ENCODE measurements around the gene UGT3A2. TPM values are rescaled to one million over a fixed set of nuclear protein-coding genes. Genes with fewer than 3 reads are reported as not detected.

The UGT3A2 gene
- total and polyA plus RNA-seq, 2 experiments from 2014 or later: 1.8 to 3.5 TPM

DNA sequence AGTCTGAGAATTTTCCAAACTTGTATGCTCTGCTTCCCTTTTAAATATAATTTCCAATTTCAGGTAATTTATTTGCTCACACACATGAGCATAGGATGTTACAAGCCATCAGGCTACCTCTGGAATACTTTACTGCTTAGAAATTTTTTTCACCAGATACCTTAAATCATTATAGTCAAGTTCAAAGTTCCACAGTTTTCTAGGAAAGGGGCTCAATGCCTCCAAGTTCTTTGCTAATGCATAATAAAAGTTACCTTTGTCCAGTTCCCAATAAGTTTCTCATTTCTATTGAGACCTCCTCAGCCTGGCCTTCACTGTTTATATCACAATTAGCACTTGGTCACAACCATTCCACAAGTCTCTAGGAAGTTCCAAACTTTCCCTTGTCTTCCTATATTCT, 59.3 kb downstream of the UGT3A2 start:
- H3K36me3 ChIP-seq (replicated peaks; ENCODE audit: insufficient read depth, low read depth): no peaks in the 10 kb centered on the region
- H3K27me3 ChIP-seq: no peaks in the 10 kb centered on the region
- no peaks in the 10 kb centered on the region for H3K79me2 ChIP-seq
- no peak overlapping the region for H2AFZ ChIP-seq
- H3K9me2 ChIP-seq (replicated peaks; ENCODE audit: insufficient read depth): no peaks in the 10 kb centered on the region
- no peaks in the 10 kb centered on the region for H4K20me1 ChIP-seq (ENCODE audit: insufficient read depth, poor library complexity, severe bottlenecking)
- TF ChIP-seq EZH2 (IDR thresholded peaks at IDR 0.05; ENCODE audit: borderline replicate concordance) (no peak), EZH2phosphoT487 (IDR thresholded peaks at IDR 0.05; ENCODE audit: low read depth, severe bottlenecking, unreplicated experiment) (no peak)
- TF ChIP-seq, protein P1, sequence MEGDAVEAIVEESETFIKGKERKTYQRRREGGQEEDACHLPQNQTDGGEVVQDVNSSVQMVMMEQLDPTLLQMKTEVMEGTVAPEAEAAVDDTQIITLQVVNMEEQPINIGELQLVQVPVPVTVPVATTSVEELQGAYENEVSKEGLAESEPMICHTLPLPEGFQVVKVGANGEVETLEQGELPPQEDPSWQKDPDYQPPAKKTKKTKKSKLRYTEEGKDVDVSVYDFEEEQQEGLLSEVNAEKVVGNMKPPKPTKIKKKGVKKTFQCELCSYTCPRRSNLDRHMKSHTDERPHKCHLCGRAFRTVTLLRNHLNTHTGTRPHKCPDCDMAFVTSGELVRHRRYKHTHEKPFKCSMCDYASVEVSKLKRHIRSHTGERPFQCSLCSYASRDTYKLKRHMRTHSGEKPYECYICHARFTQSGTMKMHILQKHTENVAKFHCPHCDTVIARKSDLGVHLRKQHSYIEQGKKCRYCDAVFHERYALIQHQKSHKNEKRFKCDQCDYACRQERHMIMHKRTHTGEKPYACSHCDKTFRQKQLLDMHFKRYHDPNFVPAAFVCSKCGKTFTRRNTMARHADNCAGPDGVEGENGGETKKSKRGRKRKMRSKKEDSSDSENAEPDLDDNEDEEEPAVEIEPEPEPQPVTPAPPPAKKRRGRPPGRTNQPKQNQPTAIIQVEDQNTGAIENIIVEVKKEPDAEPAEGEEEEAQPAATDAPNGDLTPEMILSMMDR (IDR thresholded peaks at IDR 0.05; ENCODE audit: poor library complexity): no peak
- H3K4me1 ChIP-seq (ENCODE audit: insufficient read depth): no peaks in the 10 kb centered on the region
- DNase-seq (ENCODE audit: low spot score): no peak
- no peak overlapping the region for H3K4me3 ChIP-seq
- H3K4me2 ChIP-seq: no peak overlapping the region
- H3K9me3 ChIP-seq (ENCODE audit: low read depth): no peaks in the 10 kb centered on the region
- no peak overlapping the region for H3K27ac ChIP-seq

DNA sequence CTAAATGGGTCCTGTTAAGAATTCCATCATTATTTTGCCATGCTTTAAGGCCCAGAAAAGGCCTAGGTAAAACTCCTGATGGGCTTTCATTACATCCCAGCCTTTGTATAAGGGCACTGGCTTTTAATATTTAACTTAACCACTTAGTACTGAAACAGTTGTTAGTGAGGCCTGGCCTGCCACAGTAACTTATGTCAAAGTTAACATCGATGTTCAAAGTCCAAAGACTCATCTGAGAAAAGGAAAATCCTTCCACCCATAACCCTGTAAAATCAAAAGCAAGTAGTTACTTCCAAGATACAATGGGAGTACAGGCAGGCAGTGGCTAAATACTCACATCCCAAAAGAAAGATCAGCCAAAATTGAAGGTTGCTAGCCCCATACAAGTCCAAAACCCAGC, 60.5 kb downstream of the UGT3A2 start:
- TF ChIP-seq EZH2phosphoT487 (IDR thresholded peaks at IDR 0.05; ENCODE audit: low read depth, severe bottlenecking, unreplicated experiment) (no peak), EZH2 (IDR thresholded peaks at IDR 0.05; ENCODE audit: borderline replicate concordance) (no peak)
- TF ChIP-seq, protein P1 (IDR thresholded peaks at IDR 0.05; ENCODE audit: poor library complexity): no peak
- H3K79me2 ChIP-seq: no peaks in the 10 kb centered on the region
- H3K4me1 ChIP-seq (ENCODE audit: insufficient read depth): no peaks in the 10 kb centered on the region
- H3K9me3 ChIP-seq (ENCODE audit: low read depth): no peaks in the 10 kb centered on the region
- H3K36me3 ChIP-seq (replicated peaks; ENCODE audit: insufficient read depth, low read depth): no peaks in the 10 kb centered on the region
- no peaks in the 10 kb centered on the region for H4K20me1 ChIP-seq (ENCODE audit: insufficient read depth, poor library complexity, severe bottlenecking)
- no peak overlapping the region for H2AFZ ChIP-seq
- H3K27me3 ChIP-seq: no peaks in the 10 kb centered on the region
- no peak overlapping the region for H3K4me3 ChIP-seq
- H3K27ac ChIP-seq: peak overlapping the region; percentile 48
- no peaks in the 10 kb centered on the region for H3K9me2 ChIP-seq (replicated peaks; ENCODE audit: insufficient read depth)
- H3K4me2 ChIP-seq: no peak overlapping the region
- 75% methylated on average over 1 of the region's 1 CpG for WGBS (ENCODE audit: low lambda C conversion rate, missing lambda C conversion rate)
- DNase-seq (ENCODE audit: low spot score): no peak

DNA sequence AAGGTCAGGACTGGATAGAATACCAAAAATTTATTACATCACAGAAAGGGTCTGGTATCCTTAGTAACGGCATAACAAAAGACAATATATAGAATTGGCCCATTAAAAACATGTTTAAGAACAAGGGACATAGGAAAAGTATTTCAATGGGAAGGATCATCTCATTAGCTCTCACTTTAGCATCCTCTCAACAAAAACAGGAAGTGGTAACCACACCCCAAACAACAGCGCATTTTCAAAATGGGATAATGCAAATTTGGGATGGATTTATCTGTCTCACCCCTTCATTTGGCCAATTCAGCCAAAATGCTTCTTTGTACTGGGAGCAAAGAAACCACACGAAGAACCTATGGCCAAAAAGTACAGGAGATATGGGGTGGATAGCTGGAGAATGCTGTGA, 65.7 kb downstream of the UGT3A2 start:
- H3K4me3 ChIP-seq: no peak overlapping the region
- H3K27ac ChIP-seq: no peak overlapping the region
- H3K4me1 ChIP-seq (ENCODE audit: insufficient read depth): no peaks in the 10 kb centered on the region
- no peak for DNase-seq (ENCODE audit: low spot score)
- no peak overlapping the region for H3K4me2 ChIP-seq
- no peak overlapping the region for H2AFZ ChIP-seq
- H4K20me1 ChIP-seq (ENCODE audit: insufficient read depth, poor library complexity, severe bottlenecking): no peaks in the 10 kb centered on the region
- H3K27me3 ChIP-seq: no peaks in the 10 kb centered on the region
- WGBS (ENCODE audit: low lambda C conversion rate, missing lambda C conversion rate): 88% methylated on average over 3 of the region's 3 CpGs
- H3K9me2 ChIP-seq (replicated peaks; ENCODE audit: insufficient read depth): no peaks in the 10 kb centered on the region
- no peaks in the 10 kb centered on the region for H3K79me2 ChIP-seq
- no peak for TF ChIP-seq EZH2 (IDR thresholded peaks at IDR 0.05; ENCODE audit: borderline replicate concordance)
- TF ChIP-seq, protein P1 (IDR thresholded peaks at IDR 0.05; ENCODE audit: poor library complexity): no peak
- TF ChIP-seq EZH2phosphoT487 (IDR thresholded peaks at IDR 0.05; ENCODE audit: low read depth, severe bottlenecking, unreplicated experiment): no peak
- no peaks in the 10 kb centered on the region for H3K36me3 ChIP-seq (replicated peaks; ENCODE audit: insufficient read depth, low read depth)
- H3K9me3 ChIP-seq (ENCODE audit: low read depth): no peaks in the 10 kb centered on the region

DNA sequence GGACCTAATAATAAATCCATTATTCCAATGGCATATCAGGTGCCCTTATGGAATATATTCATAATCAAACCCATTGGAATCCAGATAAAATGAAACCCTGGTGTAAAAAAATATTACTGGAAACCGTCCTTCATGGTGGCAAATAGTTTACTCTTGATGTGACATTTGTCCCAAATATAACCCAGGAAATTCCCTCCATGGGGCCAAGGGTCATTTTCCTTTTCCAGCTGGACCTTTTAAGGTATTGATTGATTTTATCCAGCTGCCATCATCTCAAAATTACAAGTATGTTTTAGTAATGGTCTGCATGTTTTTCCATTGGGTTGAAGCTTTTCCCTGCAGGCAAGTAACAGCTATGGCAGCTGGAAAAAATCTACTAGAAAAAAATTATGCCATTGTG, 67.1 kb downstream of the UGT3A2 start:
- Histone ChIP-seq H3K4me3 (no peak overlapping the region), H2AFZ (no peak overlapping the region), H3K9me2 (replicated peaks; ENCODE audit: insufficient read depth) (no peaks in the 10 kb centered on the region), H3K4me2 (no peak overlapping the region), H3K27ac (no peak overlapping the region), H3K36me3 (replicated peaks; ENCODE audit: insufficient read depth, low read depth) (no peaks in the 10 kb centered on the region), H3K79me2 (no peaks in the 10 kb centered on the region), H3K27me3 (no peaks in the 10 kb centered on the region), H3K4me1 (ENCODE audit: insufficient read depth) (no peaks in the 10 kb centered on the region), H4K20me1 (ENCODE audit: insufficient read depth, poor library complexity, severe bottlenecking) (no peaks in the 10 kb centered on the region), H3K9me3 (ENCODE audit: low read depth) (no peaks in the 10 kb centered on the region)
- TF ChIP-seq EZH2phosphoT487 (IDR thresholded peaks at IDR 0.05; ENCODE audit: low read depth, severe bottlenecking, unreplicated experiment): no peak
- TF ChIP-seq EZH2 (IDR thresholded peaks at IDR 0.05; ENCODE audit: borderline replicate concordance): no peak
- 94% methylated on average over 1 of the region's 1 CpG for WGBS (ENCODE audit: low lambda C conversion rate, missing lambda C conversion rate)
- DNase-seq (ENCODE audit: low spot score): no peak
